ENCODE measurements around the gene NUP133.

GRCh38 chr1:229437443-229437842 lies 70.7 kb downstream of the NUP133 start:
- no peak for TF ChIP-seq CTCF (IDR thresholded peaks at IDR 0.05)
- TF ChIP-seq POLR2A (IDR thresholded peaks at IDR 0.05) = no peak
- TF ChIP-seq POLR2AphosphoS5 (IDR thresholded peaks at IDR 0.05) = no peak
- no peak for TF ChIP-seq EP300 (IDR thresholded peaks at IDR 0.05)
